ENCODE results near the gene SIM1.

DNA sequence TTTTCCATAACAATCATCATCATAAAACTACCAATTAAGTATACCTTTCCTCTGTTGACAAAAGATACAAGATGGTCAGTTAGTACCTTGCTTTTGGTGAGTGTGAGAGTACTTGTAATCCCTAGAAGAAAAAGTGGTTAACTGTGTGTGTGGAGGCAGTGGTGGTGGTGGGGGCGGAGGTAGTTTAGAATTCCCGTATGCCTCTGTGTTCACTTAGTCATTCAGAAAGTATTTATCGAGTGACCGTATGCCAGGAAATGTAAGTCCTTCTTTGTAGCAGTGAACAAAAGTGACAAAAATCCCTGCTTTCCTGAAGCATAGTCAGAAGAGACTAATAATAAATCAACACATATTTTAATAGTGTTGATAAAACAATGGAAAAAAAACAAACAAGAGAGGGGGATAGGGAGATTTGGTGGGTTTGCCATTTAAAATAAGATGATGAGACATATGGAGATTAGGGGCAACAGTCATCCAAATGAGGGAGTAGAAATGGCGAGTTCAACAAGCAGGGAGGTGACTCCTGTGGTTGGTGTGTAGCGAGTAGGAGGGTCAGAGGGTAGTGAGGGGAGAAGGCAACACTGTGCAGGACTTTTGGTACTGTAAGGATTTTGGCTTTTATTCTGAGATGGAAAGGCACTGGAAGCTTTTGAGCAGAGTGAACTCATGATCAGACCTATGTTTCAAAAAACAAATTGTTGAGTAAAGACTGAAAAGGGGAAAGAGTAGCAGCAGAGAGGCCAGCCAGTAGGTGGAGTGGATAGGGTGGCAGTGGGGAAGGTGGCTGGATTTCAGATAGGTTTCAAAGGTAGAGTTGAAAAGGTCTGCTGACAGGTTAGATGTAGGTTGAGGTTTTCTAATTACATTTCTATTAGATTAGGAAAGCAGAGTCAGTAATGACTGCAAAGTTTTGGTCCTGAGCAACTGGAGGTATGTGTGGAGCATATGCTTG, 40.3 kb upstream of the SIM1 start:
- TF ChIP-seq EP300 (IDR thresholded peaks at IDR 0.05) (no peak), POLR2A (IDR thresholded peaks at IDR 0.05) (no peak), POLR2AphosphoS5 (IDR thresholded peaks at IDR 0.05) (no peak)
- TF ChIP-seq, protein P1, sequence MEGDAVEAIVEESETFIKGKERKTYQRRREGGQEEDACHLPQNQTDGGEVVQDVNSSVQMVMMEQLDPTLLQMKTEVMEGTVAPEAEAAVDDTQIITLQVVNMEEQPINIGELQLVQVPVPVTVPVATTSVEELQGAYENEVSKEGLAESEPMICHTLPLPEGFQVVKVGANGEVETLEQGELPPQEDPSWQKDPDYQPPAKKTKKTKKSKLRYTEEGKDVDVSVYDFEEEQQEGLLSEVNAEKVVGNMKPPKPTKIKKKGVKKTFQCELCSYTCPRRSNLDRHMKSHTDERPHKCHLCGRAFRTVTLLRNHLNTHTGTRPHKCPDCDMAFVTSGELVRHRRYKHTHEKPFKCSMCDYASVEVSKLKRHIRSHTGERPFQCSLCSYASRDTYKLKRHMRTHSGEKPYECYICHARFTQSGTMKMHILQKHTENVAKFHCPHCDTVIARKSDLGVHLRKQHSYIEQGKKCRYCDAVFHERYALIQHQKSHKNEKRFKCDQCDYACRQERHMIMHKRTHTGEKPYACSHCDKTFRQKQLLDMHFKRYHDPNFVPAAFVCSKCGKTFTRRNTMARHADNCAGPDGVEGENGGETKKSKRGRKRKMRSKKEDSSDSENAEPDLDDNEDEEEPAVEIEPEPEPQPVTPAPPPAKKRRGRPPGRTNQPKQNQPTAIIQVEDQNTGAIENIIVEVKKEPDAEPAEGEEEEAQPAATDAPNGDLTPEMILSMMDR (IDR thresholded peaks at IDR 0.05) = no peak
